OCI-M1 (cell line): ENCODE results near the gene ATP4A.
"Not testable (repeated sequence)": the region's sequence is repeated elsewhere in the genome, so short reads cannot be mapped to it uniquely, and the experiment has no call there.

Source experiments
- DNase-seq: peaks from one replicate; lab custom pipeline; 2025; lab: John Stamatoyannopoulos, UW

Gene ATP4A

GRCh38 chr19:35563207-35563829, at the start of gene ATP4A:
ATP4A (minus strand) TSS chr19:35563658; CDS start chr19:35563629, 29 bp downstream.
- DNase-seq = no peak

DNA sequence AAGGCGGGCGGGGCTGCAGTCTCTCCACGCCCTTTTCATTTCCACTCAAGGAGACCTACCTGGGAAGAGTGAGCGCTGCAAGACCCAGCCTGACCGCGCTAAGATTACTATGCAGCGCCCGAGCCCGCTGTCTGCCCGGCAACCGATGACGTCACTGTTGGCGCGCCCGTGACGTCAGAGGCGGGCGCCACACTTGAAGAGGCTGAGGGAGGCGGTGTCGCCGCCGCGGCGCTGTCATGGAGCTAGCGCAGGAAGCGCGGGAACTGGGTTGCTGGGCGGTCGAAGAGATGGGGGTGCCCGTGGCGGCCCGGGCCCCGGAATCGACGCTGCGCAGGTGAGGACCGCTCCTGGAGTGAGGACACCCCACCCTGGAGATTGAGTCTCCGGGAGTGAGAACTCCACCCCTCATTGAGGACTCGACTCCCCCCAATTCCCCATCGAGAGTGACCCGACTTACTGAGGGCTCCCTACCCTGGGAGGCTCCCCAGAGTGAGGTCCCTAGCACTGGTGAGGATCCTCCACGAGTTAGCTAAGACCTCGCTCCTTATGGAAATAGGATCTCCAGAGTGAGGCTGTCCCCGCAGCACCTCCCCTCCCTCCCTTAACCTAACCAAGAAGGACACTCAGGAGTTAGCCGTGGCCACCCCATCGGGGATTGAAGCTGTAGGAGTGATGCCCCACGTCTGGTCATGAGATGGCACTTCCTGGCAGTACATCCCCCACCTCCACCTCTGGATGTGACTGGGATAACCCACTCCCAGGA, 49.3 kb upstream of the ATP4A start, which contains the start of gene HAUS5:
HAUS5 (plus strand) TSS at position 177 of the 763 bp plus-strand sequence; CDS start at position 237, 60 bp downstream.
- peak; percentile 98 for DNase-seq

DNA sequence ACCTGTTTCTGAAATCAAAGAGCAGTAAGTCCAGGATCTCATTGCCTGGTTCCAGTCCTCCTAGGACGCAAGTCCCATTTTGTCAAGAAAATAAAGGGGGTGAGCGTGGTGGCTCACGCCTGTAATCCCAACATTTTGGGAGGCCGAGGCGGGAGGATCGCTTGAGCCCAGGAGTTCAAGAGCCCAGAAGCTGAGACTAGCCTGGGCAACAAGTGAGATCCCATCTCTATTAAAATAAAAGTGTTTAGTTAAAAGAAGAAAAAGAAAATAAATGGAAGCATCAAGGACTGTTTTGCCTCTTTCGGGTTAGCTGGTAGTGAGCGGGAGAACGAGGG, 48.7 kb upstream of the ATP4A start:
- DNase-seq = no peak

DNA sequence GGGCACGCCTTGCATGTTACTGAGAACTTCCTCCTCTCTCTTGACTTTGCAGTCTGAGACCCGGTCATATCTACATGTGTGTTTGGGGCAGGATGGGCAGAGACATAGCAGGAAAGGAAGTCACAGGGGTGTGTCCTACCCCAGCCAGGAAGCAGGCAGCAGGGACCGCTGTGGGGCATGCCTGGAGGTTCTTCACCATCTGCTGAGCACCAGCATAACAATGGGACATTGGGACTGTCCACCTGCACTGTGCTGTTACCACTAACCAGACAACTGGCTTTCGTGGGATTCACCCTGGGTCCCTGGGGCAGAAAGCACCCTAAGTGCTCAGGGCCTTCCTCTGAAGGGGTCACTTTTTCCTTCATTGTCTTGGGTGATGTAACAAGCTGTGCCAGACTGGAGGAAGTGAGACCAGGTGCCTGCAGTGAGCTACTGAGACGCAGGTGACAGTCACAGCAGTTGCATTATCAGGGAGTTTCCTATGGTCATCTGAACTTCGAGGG, 46.4 kb upstream of the ATP4A start:
- peak; percentile 11 for DNase-seq

DNA sequence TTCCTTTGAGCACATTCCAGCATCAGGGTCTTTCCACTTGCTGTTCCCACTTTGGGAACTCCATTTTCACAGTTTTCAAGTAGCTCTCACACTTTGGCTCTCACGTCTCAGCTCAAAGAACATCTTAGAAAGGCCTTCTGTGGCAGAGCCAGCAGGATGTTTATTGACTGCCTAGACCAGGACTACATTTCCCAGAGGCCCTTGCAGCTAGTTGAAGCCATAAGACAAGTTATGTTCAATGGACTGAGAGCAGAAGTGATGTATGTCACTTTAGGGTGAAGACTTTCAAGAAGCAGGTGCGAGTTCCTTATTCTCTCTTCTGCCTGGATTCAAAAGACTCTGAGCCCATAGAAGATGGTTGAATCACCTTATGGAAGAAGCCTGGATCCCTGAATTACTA, 44.8 kb upstream of the ATP4A start:
- peak; percentile 13 for DNase-seq

GRCh38 chr19:35607661-35608060, 44.2 kb upstream of the ATP4A start:
- DNase-seq = no peak

- peak; percentile 4 for DNase-seq
Observed at GRCh38 chr19:35607170-35607569, 43.7 kb upstream of the ATP4A start.

DNA sequence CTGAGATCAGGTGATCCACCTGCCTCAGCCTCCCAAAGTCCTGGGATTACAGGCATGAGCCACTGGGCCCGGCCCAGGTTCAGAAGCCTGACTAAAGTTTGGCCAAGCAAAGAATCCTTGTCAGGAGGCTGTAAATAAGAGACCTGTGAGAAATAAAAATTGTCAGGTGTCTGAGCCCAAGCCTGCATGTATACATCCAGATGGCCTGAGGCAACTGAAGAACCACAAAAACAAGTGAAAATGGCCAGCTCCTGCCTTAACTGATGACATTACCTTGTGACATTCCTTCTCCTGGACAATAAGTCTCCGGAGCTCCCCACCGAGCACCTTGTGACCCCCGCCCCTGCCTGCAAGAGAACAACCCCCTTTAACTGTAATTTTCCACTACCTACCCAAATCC, 41.0 kb upstream of the ATP4A start:
- not testable (repeated sequence) for DNase-seq

DNA sequence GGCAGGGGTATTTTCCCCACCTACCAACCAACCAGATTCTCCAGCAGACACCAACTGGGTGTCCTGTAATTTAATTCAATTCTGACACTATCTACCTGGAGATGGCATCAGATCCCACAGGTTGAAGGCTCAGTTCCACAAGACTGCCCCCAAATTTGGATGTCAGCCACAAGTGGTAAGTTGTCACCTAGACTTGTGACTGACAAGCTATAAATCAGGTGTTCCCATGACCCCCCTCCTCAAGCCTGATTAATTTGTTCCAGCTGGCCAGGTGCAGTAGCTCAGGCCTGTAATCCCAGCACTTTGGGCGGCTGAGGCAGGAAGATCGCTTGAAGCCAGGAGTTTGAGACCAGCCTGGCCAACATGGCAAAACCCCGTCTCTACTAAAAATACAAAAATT, 38.5 kb upstream of the ATP4A start:
- DNase-seq = no peak

- peak; percentile 16 for DNase-seq
Observed at GRCh38 chr19:35596366-35596999, 33.0 kb upstream of the ATP4A start.

GRCh38 chr19:35595928-35596327, 32.5 kb upstream of the ATP4A start:
- no peak for DNase-seq

DNA sequence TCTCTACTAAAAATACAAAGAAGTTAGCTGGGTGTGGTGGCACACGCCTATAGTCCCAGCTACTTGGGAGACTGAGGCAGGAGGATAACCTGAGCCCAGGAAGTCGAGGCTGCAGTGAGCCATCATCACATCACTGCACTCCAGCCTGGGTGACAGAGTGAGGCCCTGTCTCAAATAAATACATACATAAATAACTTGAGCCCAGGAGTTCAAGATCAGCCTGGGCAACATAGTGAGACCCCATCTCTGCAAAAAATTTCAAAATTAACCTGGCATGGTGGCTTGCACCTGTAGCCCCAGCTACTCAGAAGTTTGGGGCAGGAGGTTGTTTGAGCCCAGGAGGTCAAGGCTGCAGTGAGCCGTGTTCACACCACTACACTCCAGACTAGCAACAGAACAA, 31.6 kb upstream of the ATP4A start:
- not testable (repeated sequence) for DNase-seq

DNA sequence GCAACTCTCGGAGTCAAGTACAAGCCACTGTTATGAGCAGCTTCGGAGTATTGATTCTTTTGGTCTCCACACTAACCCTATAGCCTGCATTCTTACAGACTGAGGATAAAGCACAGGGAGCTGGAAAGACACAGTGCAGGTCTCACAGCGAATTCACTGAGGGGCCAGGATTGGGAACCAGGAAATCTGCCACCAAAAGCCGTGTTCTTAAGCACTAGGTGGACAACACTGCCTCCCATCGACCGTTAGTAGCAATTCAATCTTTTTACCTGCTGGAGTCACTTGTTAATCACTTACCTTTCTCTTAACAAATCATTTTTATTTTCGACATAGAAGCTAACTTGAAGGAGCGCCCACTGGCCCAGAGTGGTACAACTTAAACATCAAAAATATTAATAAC, 28.8 kb upstream of the ATP4A start:
- peak; percentile 39 for DNase-seq

GRCh38 chr19:35590875-35591274, 27.4 kb upstream of the ATP4A start:
- no peak for DNase-seq

DNA sequence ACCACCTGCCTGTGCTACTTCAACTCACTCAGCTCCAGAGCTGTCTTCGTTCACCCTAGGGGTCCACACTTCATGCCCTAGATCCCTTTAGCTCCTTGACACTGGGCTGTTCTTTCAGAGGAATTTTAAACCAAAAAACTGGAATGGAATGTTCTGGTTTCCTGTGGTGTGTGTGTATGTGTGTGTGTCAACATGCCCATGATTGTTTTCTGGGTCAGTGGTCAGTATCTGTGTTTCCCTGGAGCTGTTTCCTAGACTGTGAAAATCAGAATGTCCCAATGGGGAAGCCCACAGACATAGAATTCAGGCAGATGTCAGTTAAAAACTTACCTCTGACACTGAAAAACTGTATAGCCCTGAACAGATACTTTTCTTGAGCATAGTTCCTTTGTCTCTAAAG, 23.9 kb upstream of the ATP4A start:
- no peak for DNase-seq

DNA sequence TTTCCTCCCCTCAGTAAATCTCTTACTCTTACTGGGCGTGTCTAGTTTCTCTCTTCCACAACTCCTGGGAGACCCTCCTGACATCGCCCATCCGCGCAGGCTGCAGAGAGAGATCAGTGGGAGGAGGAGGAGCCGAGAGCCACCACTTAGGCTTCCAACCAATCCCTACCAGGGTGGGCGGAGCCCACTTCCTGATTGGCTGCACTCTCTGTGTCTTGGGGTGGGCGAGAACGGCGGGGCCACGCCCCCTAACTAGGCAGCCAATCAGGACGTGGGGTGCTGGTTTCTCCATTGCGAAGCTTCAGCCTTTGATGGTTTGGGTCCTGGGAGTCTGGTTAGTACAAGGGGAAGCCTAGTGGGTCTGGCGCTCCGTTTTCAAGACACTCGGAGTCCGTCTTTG, 22.4 kb upstream of the ATP4A start, which contains the start of gene PMIS2:
PMIS2 (plus strand) TSS at position 326 of the 400 bp plus-strand sequence. CDS start 87 bp downstream, outside the sequence.
- no peak for DNase-seq

GRCh38 chr19:35582760-35583159, 19.3 kb upstream of the ATP4A start:
- no peak for DNase-seq

DNA sequence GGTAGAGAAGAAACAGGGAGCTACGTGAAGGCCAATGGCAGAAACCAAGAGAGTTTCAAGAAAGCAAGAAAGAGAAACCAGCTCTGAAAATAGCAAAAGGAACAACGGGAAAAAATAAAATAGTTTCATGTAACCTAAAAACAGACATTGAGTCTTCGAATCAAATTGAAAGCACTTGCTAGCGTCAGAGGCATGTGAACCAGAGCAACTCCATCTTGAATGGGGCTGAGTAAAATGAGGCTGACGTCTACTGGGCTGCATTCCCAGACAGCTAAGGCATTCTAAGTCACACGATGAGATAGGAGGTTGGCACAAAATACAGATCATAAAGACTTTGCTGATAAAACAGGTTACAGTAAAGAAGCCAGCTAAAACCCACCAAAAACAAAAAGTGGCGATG, 15.2 kb upstream of the ATP4A start:
- DNase-seq = no peak

GRCh38 chr19:35577918-35578317, 14.5 kb upstream of the ATP4A start:
- DNase-seq = no peak

- no peak for DNase-seq
Observed at GRCh38 chr19:35571406-35571965, 8.0 kb upstream of the ATP4A start.

- DNase-seq = no peak
Observed at GRCh38 chr19:35569281-35569781, 5.9 kb upstream of the ATP4A start.

DNA sequence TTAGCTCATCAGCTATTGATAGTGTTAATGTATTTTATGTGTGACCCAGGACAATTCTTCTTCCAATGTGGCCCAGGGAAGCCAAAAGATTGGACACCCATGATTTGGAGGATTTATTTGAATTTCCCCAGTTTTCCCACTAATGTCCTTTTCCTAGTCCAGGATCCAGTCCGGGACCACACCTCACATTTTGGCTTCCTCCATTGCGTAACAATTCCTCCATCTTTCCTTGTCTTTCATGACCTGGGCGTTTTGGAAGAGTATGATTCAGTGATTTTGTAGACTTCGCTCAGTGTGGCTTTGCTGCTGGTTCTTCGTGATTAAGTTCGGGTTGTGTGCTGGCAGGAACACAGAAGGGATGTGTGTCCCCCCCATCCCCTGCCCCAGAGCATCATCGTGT, 3.3 kb upstream of the ATP4A start:
- DNase-seq = no peak
